Neural cell (in vitro differentiated cells): ENCODE measurements around the gene ERBB4. TPM values are rescaled to one million over a fixed set of nuclear protein-coding genes. Genes with fewer than 3 reads are reported as not detected.

ENCODE experiments used
- H2AFZ ChIP-seq: fragments of 200-600, 300-800 bp; sonication (generic), shearing (Covaris generic); 2 replicates; pipeline ENCODE4 v1.6.0; 2014; ENCODE audit warnings: low read depth, mild to moderate bottlenecking, antibody characterized with exemption, low read length, moderate library complexity
- H3F3A ChIP-seq: fragments of 200-600 bp; shearing (Covaris generic); 2 replicates; pipeline ENCODE4 v1.6.1; 2016; ENCODE audit warnings: mild to moderate bottlenecking, moderate library complexity, mixed read lengths, antibody characterized with exemption, low read length; ENCODE audit not compliant: insufficient read depth, poor library complexity, severe bottlenecking
- H3K27ac ChIP-seq: fragments of 200-600, 300-800 bp; sonication (generic), shearing (Covaris generic); 2 replicates; pipeline ENCODE4 v1.5.1; 2014; ENCODE audit warnings: mild to moderate bottlenecking, low read length, moderate library complexity
- H3K27me3 ChIP-seq: fragments of 300-800, 200-600 bp; sonication (generic), shearing (Covaris generic); 2 replicates; pipeline ENCODE4 v1.6.0; 2014; ENCODE audit warnings: mild to moderate bottlenecking, low read depth, low read length, moderate library complexity; ENCODE audit not compliant: insufficient read depth
- H3K36me3 ChIP-seq: fragments of 300-800, 200-600 bp; sonication (generic), shearing (Covaris generic); 2 replicates; pipeline ENCODE4 v1.5.1; 2014; ENCODE audit warnings: mild to moderate bottlenecking, antibody characterized with exemption, low read length, moderate library complexity; ENCODE audit not compliant: insufficient read depth
- H3K4me2 ChIP-seq: fragments of 300-800, 200-600 bp; sonication (generic), shearing (Covaris generic); 2 replicates; pipeline ENCODE4 v1.6.0; 2014; ENCODE audit warnings: mild to moderate bottlenecking, low read length
- H3K4me3 ChIP-seq: fragments of 300-800, 200-600 bp; sonication (generic), shearing (Covaris generic); 2 replicates; pipeline ENCODE4 v1.5.1; 2014; ENCODE audit warnings: mild to moderate bottlenecking, low read length, moderate library complexity
- H3K79me2 ChIP-seq: fragments of 200-600 bp; shearing (Covaris generic); replicated peaks from 2 replicates; pipeline ENCODE4 v1.6.0; 2014; ENCODE audit warnings: mild to moderate bottlenecking, low read length, moderate library complexity; ENCODE audit not compliant: insufficient read depth
- H3K9ac ChIP-seq: fragments of 300-800, 200-600 bp; sonication (generic), shearing (Covaris generic); 2 replicates; pipeline ENCODE4 v1.6.1; 2016; ENCODE audit warnings: mild to moderate bottlenecking, low read length, mixed read lengths
- H3K9me2 ChIP-seq: fragments of 200-600 bp; shearing (Covaris generic); 2 replicates; pipeline ENCODE4 v1.6.1; 2016; ENCODE audit warnings: mild to moderate bottlenecking, low read length, mixed read lengths; ENCODE audit not compliant: insufficient read depth
- H3K9me3 ChIP-seq: fragments of 200-600, 300-800 bp; sonication (generic), shearing (Covaris generic); 2 replicates; pipeline ENCODE4 v1.6.1; 2016; ENCODE audit warnings: mild to moderate bottlenecking, mixed run types, low read length, moderate library complexity, mixed read lengths
- H4K20me1 ChIP-seq: fragments of 200-600 bp; shearing (Covaris generic); 2 replicates; pipeline ENCODE4 v1.6.1; 2016; ENCODE audit warnings: mild to moderate bottlenecking, mixed run types; ENCODE audit not compliant: insufficient read depth
- EP300 ChIP-seq: fragments of 450-650 bp; conservative IDR thresholded peaks from 2 replicates; pipeline ENCODE4 v1.6.1; 2014; ENCODE audit warnings: antibody characterized with exemption, mild to moderate bottlenecking, moderate library complexity; ENCODE audit not compliant: poor library complexity, severe bottlenecking
- EZH2 ChIP-seq: fragments of 200-600, 300-800 bp; shearing (Covaris generic), sonication (generic); IDR thresholded peaks from 2 replicates; pipeline ENCODE4 v1.6.1; 2014; ENCODE audit warnings: antibody characterized with exemption, low read length, borderline replicate concordance, mild to moderate bottlenecking; ENCODE audit not compliant: insufficient read depth, poor library complexity, severe bottlenecking
- MXI1 ChIP-seq: fragments of 450-650 bp; conservative IDR thresholded peaks from 2 replicates; pipeline ENCODE4 v1.6.1; 2014; ENCODE audit warnings: antibody characterized with exemption, mild to moderate bottlenecking; ENCODE audit not compliant: poor library complexity, severe bottlenecking
- POLR2AphosphoS5 ChIP-seq: IDR thresholded peaks from 2 replicates; pipeline ENCODE4 v1.6.1; 2012
- RAD21 ChIP-seq: fragments of 450-650 bp; conservative IDR thresholded peaks from 2 replicates; pipeline ENCODE4 v1.6.1; 2014; ENCODE audit warnings: antibody characterized with exemption, mild to moderate bottlenecking, moderate library complexity
- SMC3 ChIP-seq: fragments of 450-650 bp; conservative IDR thresholded peaks from 2 replicates; pipeline ENCODE4 v1.6.1; 2014; ENCODE audit warnings: antibody characterized with exemption, mild to moderate bottlenecking, moderate library complexity; ENCODE audit not compliant: poor library complexity
- TAF1 ChIP-seq: IDR thresholded peaks from 2 replicates; pipeline ENCODE4 v1.6.1; 2012; ENCODE audit warnings: low read depth
- polyA plus RNA-seq: library from polyadenylated mRNA; depleted of rRNA; stranded (reverse); fragments of >200 nt; gene quantifications from 2 replicates; pipeline ENCODE4 v1.2.3, GENCODE V29; 2014
- TF ChIP-seq, protein P1 (sequence below): IDR thresholded peaks from 2 replicates; pipeline ENCODE4 v1.6.1; 2012; ENCODE audit warnings: borderline replicate concordance
- TF ChIP-seq, protein P2 (sequence below): fragments of 450-650 bp; IDR thresholded peaks from 2 replicates; pipeline ENCODE4 v1.5.1; 2014; ENCODE audit warnings: antibody characterized with exemption, mild to moderate bottlenecking, moderate library complexity; ENCODE audit not compliant: poor library complexity, severe bottlenecking

ERBB4 gene
- polyA plus RNA-seq, 1 donor from 2014 or later: 0.69 TPM

DNA sequence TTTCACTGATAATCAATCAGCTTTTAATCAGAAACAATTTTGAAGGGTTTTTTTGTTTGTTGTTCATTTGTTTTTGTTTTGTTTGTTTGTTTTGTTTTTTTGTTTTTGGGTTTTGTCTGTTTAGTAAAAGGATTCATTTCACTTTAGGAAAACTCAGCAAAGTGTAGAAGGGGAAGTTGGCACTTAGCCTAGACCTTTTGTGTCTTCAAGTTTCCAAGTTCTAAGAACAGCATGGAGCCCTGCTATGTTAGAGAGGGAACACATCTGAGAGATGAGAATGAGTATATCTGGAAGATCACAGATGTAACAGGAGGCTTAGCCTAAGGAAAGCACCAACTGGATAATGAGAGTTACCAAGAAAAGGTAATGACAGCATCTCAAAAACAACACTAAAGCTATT lies 501.5 kb downstream of the ERBB4 start:
- no peaks in the 10 kb centered on the region for H3F3A ChIP-seq
- H3K4me3 ChIP-seq: no peak overlapping the region
- H3K9ac ChIP-seq: no peak overlapping the region
- no peaks in the 10 kb centered on the region for H3K9me2 ChIP-seq
- H2AFZ ChIP-seq: no peak overlapping the region
- H3K4me2 ChIP-seq: no peak overlapping the region
- H3K27ac ChIP-seq: no peak overlapping the region
- H3K9me3 ChIP-seq: no peaks in the 10 kb centered on the region
- no peaks in the 10 kb centered on the region for H3K27me3 ChIP-seq
- TF ChIP-seq SMC3 (no peak), MXI1 (no peak), EZH2 (no peak), EP300 (no peak), RAD21 (no peak), TAF1 (no peak), POLR2AphosphoS5 (no peak)
- TF ChIP-seq, protein P1, sequence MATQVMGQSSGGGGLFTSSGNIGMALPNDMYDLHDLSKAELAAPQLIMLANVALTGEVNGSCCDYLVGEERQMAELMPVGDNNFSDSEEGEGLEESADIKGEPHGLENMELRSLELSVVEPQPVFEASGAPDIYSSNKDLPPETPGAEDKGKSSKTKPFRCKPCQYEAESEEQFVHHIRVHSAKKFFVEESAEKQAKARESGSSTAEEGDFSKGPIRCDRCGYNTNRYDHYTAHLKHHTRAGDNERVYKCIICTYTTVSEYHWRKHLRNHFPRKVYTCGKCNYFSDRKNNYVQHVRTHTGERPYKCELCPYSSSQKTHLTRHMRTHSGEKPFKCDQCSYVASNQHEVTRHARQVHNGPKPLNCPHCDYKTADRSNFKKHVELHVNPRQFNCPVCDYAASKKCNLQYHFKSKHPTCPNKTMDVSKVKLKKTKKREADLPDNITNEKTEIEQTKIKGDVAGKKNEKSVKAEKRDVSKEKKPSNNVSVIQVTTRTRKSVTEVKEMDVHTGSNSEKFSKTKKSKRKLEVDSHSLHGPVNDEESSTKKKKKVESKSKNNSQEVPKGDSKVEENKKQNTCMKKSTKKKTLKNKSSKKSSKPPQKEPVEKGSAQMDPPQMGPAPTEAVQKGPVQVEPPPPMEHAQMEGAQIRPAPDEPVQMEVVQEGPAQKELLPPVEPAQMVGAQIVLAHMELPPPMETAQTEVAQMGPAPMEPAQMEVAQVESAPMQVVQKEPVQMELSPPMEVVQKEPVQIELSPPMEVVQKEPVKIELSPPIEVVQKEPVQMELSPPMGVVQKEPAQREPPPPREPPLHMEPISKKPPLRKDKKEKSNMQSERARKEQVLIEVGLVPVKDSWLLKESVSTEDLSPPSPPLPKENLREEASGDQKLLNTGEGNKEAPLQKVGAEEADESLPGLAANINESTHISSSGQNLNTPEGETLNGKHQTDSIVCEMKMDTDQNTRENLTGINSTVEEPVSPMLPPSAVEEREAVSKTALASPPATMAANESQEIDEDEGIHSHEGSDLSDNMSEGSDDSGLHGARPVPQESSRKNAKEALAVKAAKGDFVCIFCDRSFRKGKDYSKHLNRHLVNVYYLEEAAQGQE: no peak
- TF ChIP-seq, protein P2, sequence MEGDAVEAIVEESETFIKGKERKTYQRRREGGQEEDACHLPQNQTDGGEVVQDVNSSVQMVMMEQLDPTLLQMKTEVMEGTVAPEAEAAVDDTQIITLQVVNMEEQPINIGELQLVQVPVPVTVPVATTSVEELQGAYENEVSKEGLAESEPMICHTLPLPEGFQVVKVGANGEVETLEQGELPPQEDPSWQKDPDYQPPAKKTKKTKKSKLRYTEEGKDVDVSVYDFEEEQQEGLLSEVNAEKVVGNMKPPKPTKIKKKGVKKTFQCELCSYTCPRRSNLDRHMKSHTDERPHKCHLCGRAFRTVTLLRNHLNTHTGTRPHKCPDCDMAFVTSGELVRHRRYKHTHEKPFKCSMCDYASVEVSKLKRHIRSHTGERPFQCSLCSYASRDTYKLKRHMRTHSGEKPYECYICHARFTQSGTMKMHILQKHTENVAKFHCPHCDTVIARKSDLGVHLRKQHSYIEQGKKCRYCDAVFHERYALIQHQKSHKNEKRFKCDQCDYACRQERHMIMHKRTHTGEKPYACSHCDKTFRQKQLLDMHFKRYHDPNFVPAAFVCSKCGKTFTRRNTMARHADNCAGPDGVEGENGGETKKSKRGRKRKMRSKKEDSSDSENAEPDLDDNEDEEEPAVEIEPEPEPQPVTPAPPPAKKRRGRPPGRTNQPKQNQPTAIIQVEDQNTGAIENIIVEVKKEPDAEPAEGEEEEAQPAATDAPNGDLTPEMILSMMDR: no peak
- no peaks in the 10 kb centered on the region for H4K20me1 ChIP-seq
- no peaks in the 10 kb centered on the region for H3K36me3 ChIP-seq
- H3K79me2 ChIP-seq: no peaks in the 10 kb centered on the region

DNA sequence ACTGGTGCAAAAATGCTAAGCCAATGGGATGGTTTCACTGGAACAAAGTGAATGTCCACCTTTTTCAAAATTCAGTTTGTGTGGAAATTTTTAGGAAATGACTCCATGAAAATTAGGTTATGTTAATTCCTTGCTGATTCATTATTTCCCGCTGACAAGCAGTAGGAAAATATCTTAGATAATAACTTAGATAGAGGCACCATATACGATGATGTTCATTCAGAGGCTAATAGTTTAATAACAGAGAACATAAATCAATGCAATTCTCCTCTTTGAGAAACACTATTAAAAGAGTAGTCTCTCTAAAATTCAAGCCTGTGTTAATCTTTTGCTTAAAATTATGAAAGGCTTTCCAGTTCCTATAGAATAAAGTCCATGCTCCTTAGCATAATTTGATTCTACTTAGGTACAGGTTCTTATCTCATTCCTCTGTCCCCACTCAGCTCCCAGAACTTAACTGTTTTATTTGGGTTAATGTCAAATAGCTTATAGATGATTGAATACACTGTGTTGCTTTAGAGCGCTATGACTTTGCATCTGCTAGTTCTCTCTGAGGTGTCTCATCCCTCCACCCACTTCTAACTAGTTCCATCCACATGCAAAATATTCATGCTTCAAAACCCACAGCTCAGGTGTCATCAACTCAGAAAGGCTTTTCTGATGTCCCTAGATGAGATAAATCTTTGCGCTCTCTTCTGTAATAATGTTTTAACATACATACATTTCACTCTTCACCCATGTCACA lies 503.6 kb downstream of the ERBB4 start:
- no peaks in the 10 kb centered on the region for H3K9me3 ChIP-seq
- H3F3A ChIP-seq: no peaks in the 10 kb centered on the region
- TF ChIP-seq POLR2AphosphoS5 (no peak), RAD21 (no peak), MXI1 (no peak), EZH2 (no peak), TAF1 (no peak)
- TF ChIP-seq, protein P1: no peak
- no peaks in the 10 kb centered on the region for H3K36me3 ChIP-seq
- no peaks in the 10 kb centered on the region for H3K79me2 ChIP-seq
- no peaks in the 10 kb centered on the region for H3K9me2 ChIP-seq
- no peak overlapping the region for H3K4me2 ChIP-seq
- H4K20me1 ChIP-seq: no peaks in the 10 kb centered on the region
- H3K27ac ChIP-seq: no peak overlapping the region
- no peak overlapping the region for H2AFZ ChIP-seq
- H3K4me3 ChIP-seq: no peak overlapping the region
- H3K27me3 ChIP-seq: no peaks in the 10 kb centered on the region
- no peak overlapping the region for H3K9ac ChIP-seq
